DOHH2 (cell line): ENCODE results near the gene MSGN1.

Experiments used
- H3F3A ChIP-seq: fragments of 200-600 bp; sonication (generic), shearing (Covaris generic); 2 replicates; pipeline ENCODE4 v1.6.0; 2016; ENCODE audit warnings: antibody characterized with exemption, mild to moderate bottlenecking; ENCODE audit not compliant: control insufficient read depth, insufficient read depth
- H3K27ac ChIP-seq: fragments of 200-600 bp; sonication (generic); 2 replicates; pipeline ENCODE4 v1.5.1; 2014; ENCODE audit warnings: low read depth, mild to moderate bottlenecking, low read length, moderate library complexity
- H3K27me3 ChIP-seq: fragments of 200-600 bp; sonication (generic); 2 replicates; pipeline ENCODE4 v1.6.1; 2014; ENCODE audit warnings: mild to moderate bottlenecking, low read length, mixed read lengths; ENCODE audit not compliant: control insufficient read depth
- H3K36me3 ChIP-seq: fragments of 200-600 bp; sonication (generic); 2 replicates; pipeline ENCODE4 v1.6.1; 2014; ENCODE audit warnings: mild to moderate bottlenecking, low read length, moderate library complexity, mixed read lengths; ENCODE audit not compliant: control insufficient read depth
- H3K4me1 ChIP-seq: fragments of 200-600 bp; sonication (generic); 2 replicates; pipeline ENCODE4 v1.6.1; 2014; ENCODE audit warnings: mild to moderate bottlenecking, low read length, mixed read lengths; ENCODE audit not compliant: control insufficient read depth
- H3K4me2 ChIP-seq: fragments of 200-600 bp; sonication (generic); 2 replicates; pipeline ENCODE4 v1.6.0; 2014; ENCODE audit warnings: mild to moderate bottlenecking, low read length, moderate library complexity
- H3K4me3 ChIP-seq: fragments of 200-600 bp; sonication (generic); 2 replicates; pipeline ENCODE4 v1.5.1; 2014; ENCODE audit warnings: mild to moderate bottlenecking, low read length, mixed read lengths
- H3K79me2 ChIP-seq: fragments of 200-600 bp; sonication (generic); 2 replicates; pipeline ENCODE4 v1.6.1; 2014; ENCODE audit warnings: mild to moderate bottlenecking, low read length, mixed read lengths; ENCODE audit not compliant: control insufficient read depth
- H3K9me2 ChIP-seq: fragments of 200-600 bp; sonication (generic); replicated peaks from 2 replicates; pipeline ENCODE4 v1.6.1; 2014; ENCODE audit warnings: mild to moderate bottlenecking, low read length, mixed read lengths; ENCODE audit not compliant: control insufficient read depth
- H3K9me3 ChIP-seq: fragments of 200-600 bp; sonication (generic); 2 replicates; pipeline ENCODE4 v1.6.1; 2014; ENCODE audit warnings: antibody characterized with exemption, low read length, mixed read lengths; ENCODE audit not compliant: control insufficient read depth, insufficient read depth
- H4K20me1 ChIP-seq: fragments of 200-600 bp; sonication (generic); 2 replicates; pipeline ENCODE4 v1.6.0; 2014; ENCODE audit warnings: low read depth, mild to moderate bottlenecking, antibody characterized with exemption, low read length, moderate library complexity; ENCODE audit not compliant: control insufficient read depth, insufficient read depth
- CTCF ChIP-seq: fragments of 200-600 bp; sonication (generic); IDR thresholded peaks from one replicate; pipeline ENCODE4 v1.5.1; 2014; ENCODE audit warnings: antibody characterized with exemption, mild to moderate bottlenecking, low read depth, low read length; ENCODE audit not compliant: poor library complexity, severe bottlenecking
- EZH2phosphoT487 ChIP-seq: fragments of 200-600 bp; sonication (generic); IDR thresholded peaks from 2 replicates; pipeline ENCODE4 v1.6.1; 2017; ENCODE audit warnings: borderline replicate concordance, mild to moderate bottlenecking, antibody characterized with exemption, low read length, moderate library complexity, mixed read lengths

Gene MSGN1

DNA sequence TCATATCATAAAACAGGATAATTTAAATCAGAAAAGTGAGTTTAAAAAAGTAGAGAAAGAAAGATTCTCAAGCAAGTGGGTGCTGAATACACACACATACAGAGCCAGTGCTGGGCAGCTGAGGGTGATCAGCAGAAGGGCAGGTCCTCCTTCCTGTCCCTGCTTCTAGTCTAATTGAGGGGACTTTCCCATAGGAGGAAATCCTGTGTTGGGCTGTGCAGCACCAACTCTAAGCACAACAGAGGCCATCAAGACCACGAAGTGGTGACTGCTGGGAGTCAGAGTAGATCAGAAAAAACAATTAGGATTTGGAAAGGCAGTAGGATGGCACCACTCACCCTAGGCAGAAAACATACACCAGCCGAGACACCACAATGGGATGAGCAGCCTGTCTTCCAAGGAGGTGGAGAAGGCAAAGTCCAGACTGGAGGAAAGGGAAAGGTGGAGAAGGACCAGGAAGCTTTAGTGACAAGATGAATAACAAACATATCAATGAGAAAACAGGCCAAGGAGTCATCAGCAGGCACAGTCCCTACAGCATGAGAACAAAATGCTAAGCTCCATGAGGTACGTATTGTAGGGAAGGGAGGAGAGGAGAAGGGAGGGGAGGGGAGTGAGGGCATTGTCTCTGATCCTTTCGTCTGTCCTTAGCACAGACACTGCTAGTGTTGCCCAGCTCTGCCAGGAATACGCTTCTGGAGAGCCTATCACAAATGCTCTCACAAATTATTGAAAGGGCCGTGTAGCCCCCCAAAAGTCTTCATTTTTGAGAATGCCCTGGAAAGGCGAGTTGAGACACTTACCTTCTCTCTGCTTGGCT lies 16.7 kb upstream of the MSGN1 start:
- Histone ChIP-seq H3K79me2 (no peaks in the 10 kb centered on the region), H4K20me1 (no peaks in the 10 kb centered on the region), H3K4me3 (no peak overlapping the region), H3K27me3 (no peaks in the 10 kb centered on the region), H3K9me3 (no peaks in the 10 kb centered on the region), H3F3A (no peaks in the 10 kb centered on the region), H3K27ac (no peak overlapping the region), H3K4me1 (peaks cover 15% of the 10 kb centered on the region), H3K4me2 (no peak overlapping the region), H3K36me3 (no peaks in the 10 kb centered on the region), H3K9me2 (no peaks in the 10 kb centered on the region)
- TF ChIP-seq EZH2phosphoT487 (no peak), CTCF (no peak)

- Histone ChIP-seq H3K4me3 (no peak overlapping the region), H3K27ac (no peak overlapping the region), H3K36me3 (no peaks in the 10 kb centered on the region), H3K9me3 (no peaks in the 10 kb centered on the region), H3K79me2 (no peaks in the 10 kb centered on the region), H3K27me3 (no peaks in the 10 kb centered on the region), H3K4me2 (no peak overlapping the region), H3K4me1 (peaks cover 22% of the 10 kb centered on the region), H3K9me2 (no peaks in the 10 kb centered on the region), H4K20me1 (no peaks in the 10 kb centered on the region), H3F3A (0 out of 2 replicates have a peak, but pooled peaks cover 3% of the 10 kb centered on the region)
- no peak for TF ChIP-seq CTCF
- TF ChIP-seq EZH2phosphoT487 = no peak
Measured at GRCh38 chr2:17800219-17800618, 16.0 kb upstream of the MSGN1 start.

- Histone ChIP-seq H3K27ac (no peak overlapping the region), H3K9me2 (no peaks in the 10 kb centered on the region), H3K79me2 (no peaks in the 10 kb centered on the region), H3K36me3 (no peaks in the 10 kb centered on the region), H3F3A (0 out of 2 replicates have a peak, but pooled peaks cover 3% of the 10 kb centered on the region), H4K20me1 (no peaks in the 10 kb centered on the region), H3K4me1 (peaks cover 29% of the 10 kb centered on the region), H3K4me3 (no peak overlapping the region), H3K27me3 (no peaks in the 10 kb centered on the region), H3K9me3 (no peaks in the 10 kb centered on the region), H3K4me2 (no peak overlapping the region)
- TF ChIP-seq CTCF (no peak), EZH2phosphoT487 (no peak)
Measured at GRCh38 chr2:17800693-17801458, 15.4 kb upstream of the MSGN1 start.
